B cell (primary cell): Measurements from ENCODE around the gene XXYLT1. TPM values are rescaled to one million over a fixed set of nuclear protein-coding genes. Genes with fewer than 3 reads are reported as not detected.

Source experiments
- ATAC-seq: fragments of 200-7000 bp; cut with Tn5 transposase; one replicate; pipeline ENCODE4 v1.10.0; 2021; ENCODE audit warnings: low read depth, mild to moderate bottlenecking, moderate number of reproducible peaks, moderate library complexity
- CTCF ChIA-PET: fragments of 350-600 bp; sonication (Branson Sonifier 250); formaldehyde crosslinking; loops from one replicate; lab custom pipeline; 2021; ENCODE audit warnings: antibody characterized with exemption, inconsistent platforms; lab: Charles Lee
- POLR2A ChIA-PET: fragments of 350-600 bp; sonication (Branson Sonifier 250); formaldehyde crosslinking; loops from one replicate; lab custom pipeline; 2021; ENCODE audit warnings: antibody characterized with exemption; lab: Charles Lee
- DNase-seq: peaks from one replicate; pipeline ENCODE4 v3.0.0; 2013
- H2AFZ ChIP-seq: 2 replicates; pipeline ENCODE4 v1.6.1; 2012; ENCODE audit warnings: mild to moderate bottlenecking, low read depth, low read length; ENCODE audit not compliant: insufficient read depth, poor library complexity, severe bottlenecking
- H3K27ac ChIP-seq, 2 donors: 1 replicate in 1 of 2; 2 replicates in 1 of 2; pipeline ENCODE4 v1.5.1; 2012 to 2013; ENCODE audit warnings: low read length in 2 of 2, mild to moderate bottlenecking in 2 of 2, moderate library complexity in 1 of 2
- H3K27me3 ChIP-seq, 4 experiments: fragments of 200-600 bp in 1 of 4; sonication (generic) in 1 of 4; replicated peaks in 1 of 4; 1 replicate in 2 of 4; 2 replicates in 2 of 4; pipeline versions ENCODE4 v1.6.1 to v1.7.0; 2013 to 2016; ENCODE audit warnings: low read length in 3 of 4, mild to moderate bottlenecking in 2 of 4, mixed read lengths in 1 of 4, moderate library complexity in 1 of 4; ENCODE audit not compliant: insufficient read depth in 4 of 4, control insufficient read depth in 3 of 4; ENCODE audit errors: control extremely low read depth in 1 of 4
- H3K36me3 ChIP-seq, 2 experiments: replicated peaks in 1 of 2; 1 replicate in 1 of 2; 2 replicates in 1 of 2; pipeline versions ENCODE4 v1.6.1 to v1.7.1; 2013; ENCODE audit warnings: low read length in 1 of 2; ENCODE audit not compliant: insufficient read depth in 2 of 2, control insufficient read depth in 1 of 2; ENCODE audit errors: control extremely low read depth in 1 of 2, extremely low read depth in 1 of 2
- H3K4me1 ChIP-seq, 2 donors: fragments of 200-600 bp in 1 of 2; sonication (generic) in 1 of 2; 1 replicate in 1 of 2; 2 replicates in 1 of 2; pipeline versions ENCODE4 v1.5.1 to v1.6.1; 2013 to 2017; ENCODE audit warnings: low read length in 2 of 2; ENCODE audit not compliant: control insufficient read depth in 2 of 2, insufficient read depth in 2 of 2
- H3K4me2 ChIP-seq: replicated peaks from 2 replicates; pipeline ENCODE3; 2012; ENCODE audit warnings: mild to moderate bottlenecking, low read depth, low read length; ENCODE audit not compliant: poor library complexity, severe bottlenecking
- H3K4me3 ChIP-seq, 5 experiments: fragments of 200-600 bp in 1 of 5; sonication (generic) in 1 of 5; 1 replicate in 3 of 5; 2 replicates in 2 of 5; pipeline versions ENCODE4 v1.5.1 to v1.7.0; 2011 to 2016; ENCODE audit warnings: low read length in 4 of 5, mild to moderate bottlenecking in 4 of 5, low read depth in 2 of 5, control low read depth in 1 of 5, moderate library complexity in 1 of 5; ENCODE audit not compliant: insufficient read depth in 1 of 5; ENCODE audit errors: control extremely low read depth in 1 of 5, extremely low read depth in 1 of 5
- H3K79me2 ChIP-seq: fragments of 200-600 bp; sonication (generic); one replicate; pipeline ENCODE4 v1.6.0; 2016; ENCODE audit warnings: low read length; ENCODE audit not compliant: control insufficient read depth, insufficient read depth
- H3K9ac ChIP-seq: fragments of 200-600 bp; sonication (generic); 2 replicates; pipeline ENCODE4 v1.6.1; 2017; ENCODE audit warnings: mild to moderate bottlenecking, low read length, moderate library complexity
- H3K9me3 ChIP-seq, 3 donors: one replicate each; pipeline versions ENCODE4 v1.6.1 to v1.7.1; 2013; ENCODE audit warnings: low read length in 2 of 3; ENCODE audit not compliant: control insufficient read depth in 2 of 3, insufficient read depth in 1 of 3; ENCODE audit errors: control extremely low read depth in 1 of 3
- H4K20me1 ChIP-seq: 2 replicates; pipeline ENCODE4 v1.6.0; 2012; ENCODE audit warnings: mild to moderate bottlenecking, low read length; ENCODE audit not compliant: insufficient read depth, control insufficient read depth, poor library complexity, severe bottlenecking
- H3K27ac Mint-ChIP-seq: one replicate; pipeline ENCODE4 v1.8.0; 2021; ENCODE audit warnings: mixed read lengths
- H3K27me3 Mint-ChIP-seq: one replicate; pipeline ENCODE4 v1.8.0; 2021; ENCODE audit warnings: mixed read lengths
- H3K4me1 Mint-ChIP-seq: one replicate; pipeline ENCODE4 v1.8.0; 2021; ENCODE audit warnings: mixed read lengths
- H3K4me3 Mint-ChIP-seq: one replicate; pipeline ENCODE4 v1.8.0; 2021; ENCODE audit warnings: mixed read lengths
- H3K9me3 Mint-ChIP-seq: one replicate; pipeline ENCODE4 v1.8.0; 2022; ENCODE audit warnings: mixed read lengths; ENCODE audit not compliant: insufficient read depth
- EZH2 ChIP-seq: IDR thresholded peaks from 2 replicates; pipeline ENCODE4 v1.6.1; 2012; ENCODE audit warnings: borderline replicate concordance, low read depth, mild to moderate bottlenecking, moderate library complexity, low read length; ENCODE audit not compliant: insufficient read depth, poor library complexity, severe bottlenecking
- WGBS: methylation state at CpG from one replicate; pipeline ENCODE4 v1.1.5; 2013; ENCODE audit warnings: missing lambda C conversion rate; ENCODE audit not compliant: insufficient coverage; 5-methylcytosine and 5-hydroxymethylcytosine counted together
- intact Hi-C: fragments of 100-400 bp; cut with micrococcal nuclease; formaldehyde crosslinking; loops from one replicate; pipeline ENCODE4 v1.10.0; 2022
- polyA plus RNA-seq: library from polyadenylated mRNA; depleted of rRNA; stranded (reverse); fragments of >200 nt; gene quantifications from 2 replicates; pipeline ENCODE4 v1.2.3, GENCODE V29; 2012
- total RNA-seq, 2 donors: library from RNA; stranded (reverse); fragments of 120-200 nt in 1 of 2; gene quantifications; 1 replicate in 1 of 2; 2 replicates in 1 of 2; pipeline versions ENCODE4 v1.2.3 to v1.2.4, GENCODE V29; 2013 to 2022
- TF ChIP-seq, protein P1 (sequence below): fragments of 200-600 bp; IDR thresholded peaks from one replicate; pipeline ENCODE4 v1.8.0; 2022; ENCODE audit warnings: antibody characterized with exemption, mild to moderate bottlenecking

Gene XXYLT1
- total and polyA plus RNA-seq, 2 donors (not counting 1 experiment from before 2014, with no cell fraction given): 2.6 to 11.2 TPM

DNA sequence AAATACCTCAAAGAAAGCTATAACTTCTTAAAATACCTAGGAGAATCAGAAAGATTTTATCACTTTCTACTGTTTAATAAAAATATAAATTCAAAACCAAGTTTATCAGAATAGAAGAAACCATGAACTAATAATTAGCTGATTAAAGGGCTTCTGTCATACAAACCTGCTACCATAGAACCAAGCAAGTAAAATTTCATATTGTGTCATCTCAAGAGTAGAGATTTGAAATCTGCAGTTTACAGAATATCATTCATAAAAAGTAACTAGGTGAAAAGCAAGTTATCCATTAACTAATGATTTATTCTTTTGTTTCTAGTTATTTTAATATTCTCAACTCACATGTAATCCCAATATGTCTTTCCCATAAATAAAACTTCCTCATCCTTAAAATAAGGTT lies 36.8 kb upstream of the XXYLT1 start:
- H3K27ac Mint-ChIP-seq: no peak overlapping the region
- CTCF ChIA-PET: no interaction called here
- Histone ChIP-seq H2AFZ (no peak overlapping the region), H3K27ac (no peak overlapping the region), H3K9ac (no peak overlapping the region), H3K9me3 (no peaks in the 10 kb centered on the region), H4K20me1 (peaks cover 7% of the 10 kb centered on the region), H3K27me3 (no peaks in the 10 kb centered on the region), H3K36me3 (peaks cover 12 to 41% of the 10 kb centered on the region in 2 experiments), H3K4me1 (no peaks in the 10 kb centered on the region), H3K79me2 (peaks cover 5% of the 10 kb centered on the region), H3K4me2 (no peak overlapping the region), H3K4me3 (no peak overlapping the region)
- intact Hi-C loops: no loop called here
- POLR2A ChIA-PET: no interaction called here
- DNase-seq (no peak), ATAC-seq (no peak)
- no peaks in the 10 kb centered on the region for H3K27me3 Mint-ChIP-seq
- H3K4me1 Mint-ChIP-seq: no peaks in the 10 kb centered on the region
- TF ChIP-seq, protein P1, sequence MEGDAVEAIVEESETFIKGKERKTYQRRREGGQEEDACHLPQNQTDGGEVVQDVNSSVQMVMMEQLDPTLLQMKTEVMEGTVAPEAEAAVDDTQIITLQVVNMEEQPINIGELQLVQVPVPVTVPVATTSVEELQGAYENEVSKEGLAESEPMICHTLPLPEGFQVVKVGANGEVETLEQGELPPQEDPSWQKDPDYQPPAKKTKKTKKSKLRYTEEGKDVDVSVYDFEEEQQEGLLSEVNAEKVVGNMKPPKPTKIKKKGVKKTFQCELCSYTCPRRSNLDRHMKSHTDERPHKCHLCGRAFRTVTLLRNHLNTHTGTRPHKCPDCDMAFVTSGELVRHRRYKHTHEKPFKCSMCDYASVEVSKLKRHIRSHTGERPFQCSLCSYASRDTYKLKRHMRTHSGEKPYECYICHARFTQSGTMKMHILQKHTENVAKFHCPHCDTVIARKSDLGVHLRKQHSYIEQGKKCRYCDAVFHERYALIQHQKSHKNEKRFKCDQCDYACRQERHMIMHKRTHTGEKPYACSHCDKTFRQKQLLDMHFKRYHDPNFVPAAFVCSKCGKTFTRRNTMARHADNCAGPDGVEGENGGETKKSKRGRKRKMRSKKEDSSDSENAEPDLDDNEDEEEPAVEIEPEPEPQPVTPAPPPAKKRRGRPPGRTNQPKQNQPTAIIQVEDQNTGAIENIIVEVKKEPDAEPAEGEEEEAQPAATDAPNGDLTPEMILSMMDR: no peak
- no peak for TF ChIP-seq EZH2
- no peaks in the 10 kb centered on the region for H3K9me3 Mint-ChIP-seq
- no peak overlapping the region for H3K4me3 Mint-ChIP-seq

DNA sequence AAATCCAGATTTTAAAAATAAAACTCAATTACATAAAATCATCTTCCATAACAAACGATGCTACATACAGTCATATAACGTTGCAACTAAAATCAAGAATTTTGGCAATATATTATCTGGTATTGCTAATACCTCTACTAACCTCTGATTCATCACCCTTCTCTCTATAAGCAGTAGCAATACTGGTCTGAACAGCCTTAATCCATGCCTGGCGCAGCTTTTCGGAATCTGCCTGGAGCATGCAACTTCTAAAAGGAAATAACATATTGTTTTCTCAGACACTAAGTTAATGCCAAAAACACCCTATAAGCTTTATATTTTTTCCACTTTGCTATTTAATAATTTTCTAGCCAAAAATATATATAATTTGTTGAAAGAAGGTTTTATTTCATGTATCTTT lies 35.4 kb upstream of the XXYLT1 start:
- no peaks in the 10 kb centered on the region for H3K27me3 ChIP-seq
- no peak overlapping the region for H3K9ac ChIP-seq
- Mint-ChIP-seq H3K27me3 (no peaks in the 10 kb centered on the region), H3K4me1 (no peaks in the 10 kb centered on the region), H3K9me3 (no peaks in the 10 kb centered on the region), H3K27ac (no peak overlapping the region), H3K4me3 (no peak overlapping the region)
- H3K36me3 ChIP-seq: peaks cover 12 to 53% of the 10 kb centered on the region in 2 experiments
- H2AFZ ChIP-seq: no peak overlapping the region
- TF ChIP-seq, protein P1: no peak
- TF ChIP-seq EZH2: no peak
- no peaks in the 10 kb centered on the region for H3K9me3 ChIP-seq
- WGBS: 100% methylated on average over 2 of the region's 4 CpGs
- no peak overlapping the region for H3K27ac ChIP-seq
- DNase-seq (no peak), ATAC-seq (no peak)
- peaks cover 7% of the 10 kb centered on the region for H4K20me1 ChIP-seq
- no peak overlapping the region for H3K4me3 ChIP-seq
- no peak overlapping the region for H3K4me2 ChIP-seq
- H3K79me2 ChIP-seq: peaks cover 5% of the 10 kb centered on the region
- ChIA-PET POLR2A (no interaction called here), CTCF (interaction anchor here (0.7 kb wide), 1 partner anchor 318 kb away, joined by 3 read pairs; no protein-coding TSS in a partner anchor)
- no peaks in the 10 kb centered on the region for H3K4me1 ChIP-seq
- intact Hi-C loops: no loop called here
